Endothelial cell of umbilical vein (primary cell): ENCODE data around the gene DMBT1. TPM values are rescaled to one million over a fixed set of nuclear protein-coding genes. Genes with fewer than 3 reads are reported as not detected.

Source experiments
- BruUV-seq: library from RNA; stranded (reverse); fragments of 400-500 nt; replicated peaks from 2 replicates; lab custom pipeline; 2021; lab: Mats Ljungman, UMichigan
- CTCF ChIA-PET: fragments of 300-600, 350-600 bp; sonication (Branson Sonifier 250); formaldehyde crosslinking; loops from one replicate; lab custom pipeline; 2021; ENCODE audit warnings: antibody characterized with exemption, inconsistent platforms; lab: Charles Lee
- POLR2A ChIA-PET: fragments of 300-600, 350-600 bp; sonication (Branson Sonifier 250); formaldehyde crosslinking; loops from one replicate; lab custom pipeline; 2021; ENCODE audit warnings: antibody characterized with exemption, inconsistent platforms; lab: Charles Lee
- DNase-seq: peaks from one replicate; pipeline ENCODE4 v3.0.0-alpha.2; 2011; ENCODE audit warnings: low read depth, low spot score
- FAIRE-seq: peaks from 2 replicates; lab custom pipeline; 2011; peaks lifted over from hg19 to GRCh38; lab: Jason Lieb, UNC
- H2AFZ ChIP-seq: 2 replicates; pipeline ENCODE4 v1.6.0; 2012; ENCODE audit warnings: low read depth, low read length, control low read depth, inconsistent platforms
- H3K27ac ChIP-seq: 2 replicates; pipeline ENCODE4 v1.5.1; 2011; ENCODE audit warnings: low read depth, mild to moderate bottlenecking, control low read depth, low read length, moderate library complexity; ENCODE audit not compliant: insufficient read depth
- H3K27me3 ChIP-seq, 2 experiments: 2 replicates each; pipeline versions ENCODE4 v1.6.0 to v1.6.1; 2011; ENCODE audit warnings: low read length in 2 of 2, mixed read lengths in 1 of 2; ENCODE audit not compliant: control insufficient read depth in 2 of 2, insufficient read depth in 2 of 2
- H3K36me3 ChIP-seq, 2 experiments: 2 replicates in 1 of 2; 3 replicates in 1 of 2; pipeline ENCODE4 v1.5.1; 2011; ENCODE audit warnings: low read length in 2 of 2, mild to moderate bottlenecking in 1 of 2, moderate library complexity in 1 of 2; ENCODE audit not compliant: control insufficient read depth in 2 of 2, insufficient read depth in 2 of 2; ENCODE audit errors: extremely low read depth in 1 of 2
- H3K4me1 ChIP-seq: 3 replicates; pipeline ENCODE4 v1.5.1; 2011; ENCODE audit warnings: mild to moderate bottlenecking, low read length; ENCODE audit not compliant: control insufficient read depth, insufficient read depth; ENCODE audit errors: extremely low read depth
- H3K4me2 ChIP-seq: 2 replicates; pipeline ENCODE4 v1.6.1; 2011; ENCODE audit warnings: low read length, control low read depth, mixed read lengths; ENCODE audit not compliant: insufficient read depth
- H3K4me3 ChIP-seq, 3 experiments: fragments of 200-600 bp in 1 of 3; sonication (generic), shearing (Covaris generic) in 1 of 3; replicated peaks in 1 of 3; 2 replicates each; pipeline ENCODE4 v1.5.1; 2011 to 2016; ENCODE audit warnings: control low read depth in 3 of 3, low read length in 3 of 3, mild to moderate bottlenecking in 2 of 3, inconsistent platforms in 1 of 3, low read depth in 1 of 3, moderate library complexity in 1 of 3; ENCODE audit not compliant: insufficient read depth in 1 of 3
- H3K79me2 ChIP-seq: 2 replicates; pipeline ENCODE4 v1.6.0; 2012; ENCODE audit warnings: low read length, inconsistent platforms; ENCODE audit not compliant: control insufficient read depth, insufficient read depth
- H3K9ac ChIP-seq: replicated peaks from 2 replicates; pipeline ENCODE3; 2011; ENCODE audit warnings: low read length, control low read depth; ENCODE audit not compliant: insufficient read depth; ENCODE audit errors: extremely low read depth
- H3K9me1 ChIP-seq: replicated peaks from 3 replicates; pipeline ENCODE4 v1.6.0; 2011; ENCODE audit warnings: mild to moderate bottlenecking, low read length; ENCODE audit not compliant: control insufficient read depth, insufficient read depth; ENCODE audit errors: extremely low read depth
- H3K9me3 ChIP-seq: replicated peaks from 2 replicates; pipeline ENCODE4 v1.5.1; 2012; ENCODE audit warnings: low read length, inconsistent platforms; ENCODE audit not compliant: control insufficient read depth, insufficient read depth
- H4K20me1 ChIP-seq: replicated peaks from 2 replicates; pipeline ENCODE3; 2011; ENCODE audit warnings: mild to moderate bottlenecking, low read length; ENCODE audit not compliant: control insufficient read depth, insufficient read depth; ENCODE audit errors: extremely low read depth
- EZH2 ChIP-seq: IDR thresholded peaks from 2 replicates; pipeline ENCODE4 v1.6.1; 2012; ENCODE audit warnings: borderline replicate concordance, low read depth, mild to moderate bottlenecking, moderate library complexity, low read length, inconsistent platforms; ENCODE audit not compliant: severe bottlenecking
- FOS ChIP-seq: IDR thresholded peaks from 2 replicates; pipeline ENCODE4 v1.6.1; 2011; ENCODE audit warnings: mild to moderate bottlenecking, low read length, moderate library complexity, borderline replicate concordance; ENCODE audit not compliant: insufficient read depth
- GATA2 ChIP-seq: IDR thresholded peaks from 2 replicates; pipeline ENCODE4 v1.7.0; 2011; ENCODE audit warnings: low read depth, mild to moderate bottlenecking, moderate library complexity, mixed read lengths, low read length; ENCODE audit not compliant: insufficient read length, insufficient read depth
- JUN ChIP-seq: IDR thresholded peaks from 2 replicates; pipeline ENCODE4 v1.6.1; 2011; ENCODE audit warnings: borderline replicate concordance, low read depth; ENCODE audit not compliant: insufficient read length, insufficient read depth
- MYC ChIP-seq: IDR thresholded peaks from one replicate; pipeline ENCODE4 v1.6.1; 2011; ENCODE audit warnings: mild to moderate bottlenecking, low read depth, low read length
- POLR2A ChIP-seq: IDR thresholded peaks from 2 replicates; pipeline ENCODE4 v1.6.1; 2012; ENCODE audit warnings: low read depth, mild to moderate bottlenecking, control low read depth, low read length
- POLR2AphosphoS5 ChIP-seq: IDR thresholded peaks from 2 replicates; pipeline ENCODE4 v1.6.1; 2012; ENCODE audit warnings: low read depth, mild to moderate bottlenecking, control low read depth, low read length, moderate library complexity; ENCODE audit not compliant: insufficient read depth
- dilution Hi-C: fragments of 300-500 bp; cut with MboI; formaldehyde crosslinking; loops from one replicate; pipeline ENCODE4 v1.15.0; 2019; ENCODE audit warnings: low sequenced_read_pairs; ENCODE audit not compliant: extremely low pct_ligation_motif_present
- intact Hi-C: fragments of 100-400 bp; cut with micrococcal nuclease; formaldehyde crosslinking; loops from one replicate; pipeline ENCODE4 v1.10.0; 2022
- polyA plus RNA-seq, 4 experiments: library from polyadenylated mRNA; depleted of rRNA in 3 of 4; stranded (reverse) in 3 of 4; unstranded in 1 of 4; fragments of >200 nt; gene quantifications; 2 replicates each; pipeline versions ENCODE4 v1.2.1 to v1.2.3, GENCODE V29; 2011 to 2012; ENCODE audit warnings: missing spikeins in 1 of 4
- total RNA-seq: library from RNA; stranded (reverse); gene quantifications from 2 replicates; pipeline ENCODE4 v1.2.3, GENCODE V29; 2021
- TF ChIP-seq, protein P1 (sequence below), 2 donors: IDR thresholded peaks; 1 replicate in 1 of 2; 2 replicates in 1 of 2; pipeline ENCODE4 v1.5.1; 2011; ENCODE audit warnings: low read length in 2 of 2, mild to moderate bottlenecking in 2 of 2, moderate library complexity in 2 of 2, control low read depth in 1 of 2, inconsistent platforms in 1 of 2, low read depth in 1 of 2; ENCODE audit not compliant: insufficient read depth in 1 of 2; ENCODE audit errors: extremely low read depth in 1 of 2
- TF ChIP-seq, protein P2 (sequence below): IDR thresholded peaks from 2 replicates; pipeline ENCODE4 v1.6.1; 2011; ENCODE audit not compliant: insufficient read depth, insufficient read length

The DMBT1 gene
- total and polyA plus RNA-seq, 2 donors (not counting 3 experiments of a cell fraction or from before 2014, with no cell fraction given), result 0.01 TPM; not detected in 1

DNA sequence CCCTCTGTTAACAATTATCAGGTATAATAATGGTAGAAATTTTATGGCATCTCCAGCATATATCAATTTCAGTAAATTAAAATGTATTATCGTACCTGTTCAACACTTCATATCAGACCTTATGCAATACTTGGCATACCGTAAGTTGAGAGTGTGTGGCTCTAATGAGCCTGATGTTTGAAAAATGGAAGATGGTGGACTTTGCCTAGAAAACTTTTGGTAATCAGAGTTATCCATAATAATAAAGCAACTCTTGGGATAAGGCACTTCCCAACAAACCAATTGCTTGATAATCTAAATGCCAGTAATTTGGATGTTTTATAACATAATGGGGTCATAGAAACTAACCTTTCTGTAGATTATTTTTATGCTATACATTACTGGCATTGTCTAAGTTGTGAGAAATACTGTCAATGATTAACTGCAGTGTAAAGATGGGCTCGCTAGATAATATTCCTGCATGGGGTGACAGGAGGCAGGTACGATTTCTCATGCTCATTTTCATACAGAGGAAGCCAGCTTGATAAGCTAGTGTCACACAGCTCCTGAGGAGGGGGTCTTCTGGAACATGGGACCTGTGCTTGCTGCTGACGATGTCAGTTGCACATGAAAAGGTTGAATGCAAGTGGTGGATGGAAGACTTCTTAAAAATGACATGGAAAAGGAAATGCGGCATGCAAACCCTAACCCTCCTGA is 27.8 kb upstream of the DMBT1 start:
- no peak overlapping the region for H3K4me2 ChIP-seq
- no peak for FAIRE-seq

DNA sequence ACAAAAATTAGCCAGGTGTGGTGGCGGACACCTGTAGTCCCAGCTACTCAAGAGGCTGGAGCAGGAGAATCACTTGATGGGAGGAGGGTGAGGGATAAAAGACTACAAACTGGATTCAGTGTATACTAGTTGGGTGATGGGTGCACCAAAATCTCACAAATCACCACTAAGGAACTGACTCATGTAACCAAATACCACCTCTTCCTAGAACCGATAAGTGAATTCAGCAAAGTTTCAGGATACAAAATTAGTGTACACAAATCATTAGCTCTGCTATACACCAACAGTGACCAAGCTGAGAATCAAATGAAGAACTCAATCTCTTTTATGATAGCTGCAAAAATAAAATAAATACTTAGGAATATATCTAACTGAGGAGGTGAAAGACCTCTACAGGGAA is 23.0 kb upstream of the DMBT1 start:
- Histone ChIP-seq H3K9ac (no peak overlapping the region), H3K36me3 (no peaks in the 10 kb centered on the region), H3K27me3 (no peaks in the 10 kb centered on the region), H3K79me2 (no peaks in the 10 kb centered on the region), H3K4me1 (peaks cover 6% of the 10 kb centered on the region), H4K20me1 (no peaks in the 10 kb centered on the region), H3K9me1 (no peaks in the 10 kb centered on the region), H3K4me3 (no peak overlapping the region), H3K27ac (no peak overlapping the region), H2AFZ (no peak overlapping the region), H3K4me2 (no peak overlapping the region), H3K9me3 (no peaks in the 10 kb centered on the region)
- CTCF ChIA-PET, result interaction anchor here (1.5 to 2.3 kb wide), 2 partner anchors 28 to 270 kb away, joined by 3 to 8 read pairs; no protein-coding TSS in a partner anchor
- intact Hi-C loops, result no loop called here
- FAIRE-seq, result no peak
- DNase-seq, result no peak
- TF ChIP-seq MYC (no peak), EZH2 (no peak), POLR2AphosphoS5 (no peak), GATA2 (no peak), POLR2A (no peak), FOS (no peak), JUN (no peak)
- TF ChIP-seq, protein P1, sequence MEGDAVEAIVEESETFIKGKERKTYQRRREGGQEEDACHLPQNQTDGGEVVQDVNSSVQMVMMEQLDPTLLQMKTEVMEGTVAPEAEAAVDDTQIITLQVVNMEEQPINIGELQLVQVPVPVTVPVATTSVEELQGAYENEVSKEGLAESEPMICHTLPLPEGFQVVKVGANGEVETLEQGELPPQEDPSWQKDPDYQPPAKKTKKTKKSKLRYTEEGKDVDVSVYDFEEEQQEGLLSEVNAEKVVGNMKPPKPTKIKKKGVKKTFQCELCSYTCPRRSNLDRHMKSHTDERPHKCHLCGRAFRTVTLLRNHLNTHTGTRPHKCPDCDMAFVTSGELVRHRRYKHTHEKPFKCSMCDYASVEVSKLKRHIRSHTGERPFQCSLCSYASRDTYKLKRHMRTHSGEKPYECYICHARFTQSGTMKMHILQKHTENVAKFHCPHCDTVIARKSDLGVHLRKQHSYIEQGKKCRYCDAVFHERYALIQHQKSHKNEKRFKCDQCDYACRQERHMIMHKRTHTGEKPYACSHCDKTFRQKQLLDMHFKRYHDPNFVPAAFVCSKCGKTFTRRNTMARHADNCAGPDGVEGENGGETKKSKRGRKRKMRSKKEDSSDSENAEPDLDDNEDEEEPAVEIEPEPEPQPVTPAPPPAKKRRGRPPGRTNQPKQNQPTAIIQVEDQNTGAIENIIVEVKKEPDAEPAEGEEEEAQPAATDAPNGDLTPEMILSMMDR (IDR thresholded peaks at IDR 0.05; ENCODE audit: extremely low read depth in 1 of 2, insufficient read depth in 1 of 2, low read depth in 1 of 2, low read length in 2 of 2), result no peak
- TF ChIP-seq, protein P2, sequence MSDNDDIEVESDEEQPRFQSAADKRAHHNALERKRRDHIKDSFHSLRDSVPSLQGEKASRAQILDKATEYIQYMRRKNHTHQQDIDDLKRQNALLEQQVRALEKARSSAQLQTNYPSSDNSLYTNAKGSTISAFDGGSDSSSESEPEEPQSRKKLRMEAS, result no peak
- dilution Hi-C loops, result no loop called here
- POLR2A ChIA-PET, result no interaction called here
- BruUV-seq, result no TSS peak

More for the DNA sequence above, 27.8 kb upstream of the DMBT1 start:
- H4K20me1 ChIP-seq, result no peaks in the 10 kb centered on the region
- intact Hi-C loops, result no loop called here
- no peak overlapping the region for H3K9ac ChIP-seq
- BruUV-seq, result no TSS peak
- no peak overlapping the region for H3K27ac ChIP-seq
- ChIA-PET POLR2A (no interaction called here), CTCF (interaction anchor here (0.9 to 1.2 kb wide), 2 partner anchors 33 to 37 kb away, joined by 3 to 6 read pairs; no protein-coding TSS in a partner anchor)
- H3K36me3 ChIP-seq, result no peaks in the 10 kb centered on the region
- DNase-seq, result no peak
- H3K9me1 ChIP-seq, result no peaks in the 10 kb centered on the region
- TF ChIP-seq, protein P2, result no peak
- no peaks in the 10 kb centered on the region for H3K27me3 ChIP-seq
- no peak overlapping the region for H3K4me3 ChIP-seq
- dilution Hi-C loops, result no loop called here
- H3K9me3 ChIP-seq, result no peaks in the 10 kb centered on the region
- no peaks in the 10 kb centered on the region for H3K79me2 ChIP-seq
- no peak overlapping the region for H2AFZ ChIP-seq
- H3K4me1 ChIP-seq, result peaks cover 17% of the 10 kb centered on the region
